HEK293 (cell line): ENCODE results near the gene CCDC85B.

Experiments used
- CTCF ChIA-PET: fragments of 350-600 bp; formaldehyde crosslinking; extraction: SDS; loops from one replicate; lab custom pipeline; 2021; ENCODE audit warnings: antibody characterized with exemption; lab: Yijun Ruan, JAX
- POLR2A ChIA-PET: fragments of 300-600 bp; formaldehyde crosslinking; extraction: SDS; loops from one replicate; lab custom pipeline; 2020; ENCODE audit warnings: antibody characterized with exemption, inconsistent platforms; lab: Yijun Ruan, JAX
- H3K27ac ChIP-seq: fragments of 200-500 bp; sonication (Bioruptor generic); 2 replicates; pipeline ENCODE4 v1.5.1; 2014; ENCODE audit warnings: low read depth, low read length, control low read depth, inconsistent platforms; ENCODE audit errors: extremely low read depth
- H3K36me3 ChIP-seq, 2 experiments: fragments of 200-500 bp in 1 of 2; sonication (Bioruptor generic) in 1 of 2; 1 replicate in 1 of 2; 2 replicates in 1 of 2; pipeline ENCODE4 v1.5.1; 2014 to 2017; ENCODE audit warnings: inconsistent platforms in 2 of 2, low read length in 2 of 2; ENCODE audit not compliant: control insufficient read depth in 2 of 2, insufficient read depth in 1 of 2
- H3K4me1 ChIP-seq: fragments of 200-500 bp; sonication (Bioruptor generic); 2 replicates; pipeline ENCODE4 v1.5.1; 2014; ENCODE audit warnings: mild to moderate bottlenecking, low read length, inconsistent platforms; ENCODE audit not compliant: control insufficient read depth, insufficient read depth
- H3K4me3 ChIP-seq: 2 replicates; pipeline ENCODE4 v1.5.1; 2011; ENCODE audit warnings: low read depth, mild to moderate bottlenecking, control low read depth, low read length, moderate library complexity
- H3K9me3 ChIP-seq: fragments of 200-500 bp; sonication (Bioruptor generic); 2 replicates; pipeline ENCODE4 v1.5.1; 2014; ENCODE audit warnings: low read depth, low read length, inconsistent platforms; ENCODE audit not compliant: control insufficient read depth, insufficient read depth
- BCL11A ChIP-seq: fragments of 450-650 bp; formaldehyde crosslinking; IDR thresholded peaks from 2 replicates; pipeline ENCODE4 v1.5.1; 2016; ENCODE audit warnings: low read depth, missing biosample characterization, missing genetic modification characterization
- GFI1B ChIP-seq: fragments of 450-650 bp; formaldehyde crosslinking; IDR thresholded peaks from 2 replicates; pipeline ENCODE4 v1.5.1; 2016; ENCODE audit warnings: missing biosample characterization, missing genetic modification characterization
- IKZF3 ChIP-seq: fragments of 450-650 bp; IDR thresholded peaks from 2 replicates; pipeline ENCODE4 v1.5.0; 2018; ENCODE audit warnings: missing biosample characterization, mild to moderate bottlenecking, missing genetic modification characterization, moderate library complexity
- KLF10 ChIP-seq: fragments of 450-650 bp; IDR thresholded peaks from 2 replicates; pipeline ENCODE4 v1.5.1; 2018; ENCODE audit warnings: missing biosample characterization, mild to moderate bottlenecking, missing genetic modification characterization
- ZFP37 ChIP-seq: fragments of 450-650 bp; formaldehyde crosslinking; IDR thresholded peaks from 2 replicates; pipeline ENCODE4 v1.5.1; 2016; ENCODE audit warnings: missing biosample characterization, missing genetic modification characterization
- ZNF146 ChIP-seq: fragments of 450-650 bp; formaldehyde crosslinking; IDR thresholded peaks from 2 replicates; pipeline ENCODE4 v1.5.1; 2016; ENCODE audit warnings: missing biosample characterization, missing genetic modification characterization
- ZNF202 ChIP-seq: fragments of 450-650 bp; formaldehyde crosslinking; IDR thresholded peaks from 2 replicates; pipeline ENCODE4 v1.5.1; 2016; ENCODE audit warnings: missing biosample characterization, missing genetic modification characterization, borderline replicate concordance
- ZNF239 ChIP-seq: fragments of 450-650 bp; formaldehyde crosslinking; IDR thresholded peaks from 2 replicates; pipeline ENCODE4 v1.5.1; 2016; ENCODE audit warnings: missing biosample characterization, missing genetic modification characterization
- ZNF24 ChIP-seq: fragments of 450-650 bp; formaldehyde crosslinking; IDR thresholded peaks from 2 replicates; pipeline ENCODE4 v1.5.1; 2016; ENCODE audit warnings: missing biosample characterization, missing genetic modification characterization
- ZNF248 ChIP-seq: fragments of 450-650 bp; formaldehyde crosslinking; IDR thresholded peaks from 2 replicates; pipeline ENCODE4 v1.5.1; 2017; ENCODE audit warnings: missing biosample characterization, missing genetic modification characterization
- ZNF394 ChIP-seq: fragments of 450-650 bp; formaldehyde crosslinking; IDR thresholded peaks from 2 replicates; pipeline ENCODE4 v1.5.1; 2016; ENCODE audit warnings: missing biosample characterization, missing genetic modification characterization, mild to moderate bottlenecking, moderate library complexity, borderline replicate concordance
- ZNF473 ChIP-seq: fragments of 450-650 bp; formaldehyde crosslinking; IDR thresholded peaks from 2 replicates; pipeline ENCODE4 v1.5.1; 2017; ENCODE audit warnings: missing biosample characterization, missing genetic modification characterization
- ZNF624 ChIP-seq: fragments of 450-650 bp; formaldehyde crosslinking; IDR thresholded peaks from 2 replicates; pipeline ENCODE4 v1.5.1; 2017; ENCODE audit warnings: missing biosample characterization, missing genetic modification characterization
- ZNF701 ChIP-seq: fragments of 450-650 bp; formaldehyde crosslinking; IDR thresholded peaks from 2 replicates; pipeline ENCODE4 v1.5.1; 2016; ENCODE audit warnings: missing biosample characterization, missing genetic modification characterization
- TF ChIP-seq, protein P1 (sequence below): fragments of 450-650 bp; formaldehyde crosslinking; IDR thresholded peaks from 2 replicates; pipeline ENCODE4 v1.5.1; 2016; ENCODE audit warnings: missing biosample characterization, missing genetic modification characterization
- TF ChIP-seq, protein P2 (sequence below): fragments of 450-650 bp; formaldehyde crosslinking; IDR thresholded peaks from 2 replicates; pipeline ENCODE4 v1.5.0; 2017; ENCODE audit warnings: missing biosample characterization, missing genetic modification characterization, borderline replicate concordance
- TF ChIP-seq, protein P3 (sequence below): fragments of 450-650 bp; formaldehyde crosslinking; conservative IDR thresholded peaks from 2 replicates; pipeline ENCODE4 v1.5.1; 2016; ENCODE audit warnings: low read depth, missing biosample characterization, missing genetic modification characterization
- TF ChIP-seq, protein P4 (sequence below): fragments of 450-650 bp; formaldehyde crosslinking; conservative IDR thresholded peaks from 2 replicates; pipeline ENCODE4 v1.5.1; 2016; ENCODE audit warnings: low read depth, missing biosample characterization, missing genetic modification characterization
- TF ChIP-seq, protein P5 (sequence below): fragments of 450-650 bp; formaldehyde crosslinking; optimal IDR thresholded peaks from 2 replicates; pipeline ENCODE3; 2016; ENCODE audit warnings: missing biosample characterization, mild to moderate bottlenecking, missing genetic modification characterization

Gene CCDC85B

DNA sequence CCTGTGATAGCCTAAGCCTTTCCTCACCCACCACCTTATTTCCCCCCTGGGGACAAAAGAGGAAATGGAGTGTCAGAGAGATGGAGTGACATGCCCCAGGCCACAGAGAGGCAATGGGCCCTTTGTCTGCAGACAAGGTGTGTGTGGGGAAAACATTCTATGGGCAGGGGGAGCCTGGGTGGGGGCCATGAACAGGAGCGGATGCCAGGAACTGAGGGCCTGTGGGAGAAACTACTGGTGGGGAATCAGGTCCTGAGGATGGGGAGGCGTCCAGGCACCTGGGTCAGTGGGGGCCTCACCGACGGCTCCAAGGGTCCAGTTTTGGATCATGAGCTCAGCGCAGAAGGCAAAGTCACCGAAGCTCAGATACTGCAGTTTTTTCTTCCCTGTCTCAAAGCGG, 5.2 kb upstream of the CCDC85B start:
- Histone ChIP-seq H3K4me1 (no peaks in the 10 kb centered on the region), H3K4me3 (no peak overlapping the region), H3K27ac (no peak overlapping the region), H3K36me3 (peaks cover 0 to 53% of the 10 kb centered on the region in 2 experiments; a peak in 2 of 3 replicates), H3K9me3 (no peaks in the 10 kb centered on the region)
- ChIA-PET CTCF (interaction anchor here (0.5 to 9.5 kb wide), 49 partner anchors 8 to 281 kb away, joined by 3 to 189 read pairs (median 5); partner anchors contain the start of genes CFL1, FOSL1, KAT5 and MUS81), POLR2A (interaction anchor here (0.6 to 2.3 kb wide), 12 partner anchors 11 to 251 kb away, joined by 3 to 13 read pairs (median 6); partner anchors contain the start of genes CFL1, KAT5, MUS81 and RNASEH2C)
- TF ChIP-seq ZFP37 (tag by site-specific recombination), result no peak
- no peak for TF ChIP-seq ZNF394 (tag by site-specific recombination)
- TF ChIP-seq, protein P1, sequence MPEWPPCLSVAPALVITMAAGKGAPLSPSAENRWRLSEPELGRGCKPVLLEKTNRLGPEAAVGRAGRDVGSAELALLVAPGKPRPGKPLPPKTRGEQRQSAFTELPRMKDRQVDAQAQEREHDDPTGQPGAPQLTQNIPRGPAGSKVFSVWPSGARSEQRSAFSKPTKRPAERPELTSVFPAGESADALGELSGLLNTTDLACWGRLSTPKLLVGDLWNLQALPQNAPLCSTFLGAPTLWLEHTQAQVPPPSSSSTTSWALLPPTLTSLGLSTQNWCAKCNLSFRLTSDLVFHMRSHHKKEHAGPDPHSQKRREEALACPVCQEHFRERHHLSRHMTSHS (tag by site-specific recombination), result no peak
- TF ChIP-seq ZNF146, result no peak
- TF ChIP-seq ZNF473 (tag by site-specific recombination), result no peak
- no peak for TF ChIP-seq GFI1B (tag by site-specific recombination)
- TF ChIP-seq ZNF239, result no peak
- TF ChIP-seq, protein P2, sequence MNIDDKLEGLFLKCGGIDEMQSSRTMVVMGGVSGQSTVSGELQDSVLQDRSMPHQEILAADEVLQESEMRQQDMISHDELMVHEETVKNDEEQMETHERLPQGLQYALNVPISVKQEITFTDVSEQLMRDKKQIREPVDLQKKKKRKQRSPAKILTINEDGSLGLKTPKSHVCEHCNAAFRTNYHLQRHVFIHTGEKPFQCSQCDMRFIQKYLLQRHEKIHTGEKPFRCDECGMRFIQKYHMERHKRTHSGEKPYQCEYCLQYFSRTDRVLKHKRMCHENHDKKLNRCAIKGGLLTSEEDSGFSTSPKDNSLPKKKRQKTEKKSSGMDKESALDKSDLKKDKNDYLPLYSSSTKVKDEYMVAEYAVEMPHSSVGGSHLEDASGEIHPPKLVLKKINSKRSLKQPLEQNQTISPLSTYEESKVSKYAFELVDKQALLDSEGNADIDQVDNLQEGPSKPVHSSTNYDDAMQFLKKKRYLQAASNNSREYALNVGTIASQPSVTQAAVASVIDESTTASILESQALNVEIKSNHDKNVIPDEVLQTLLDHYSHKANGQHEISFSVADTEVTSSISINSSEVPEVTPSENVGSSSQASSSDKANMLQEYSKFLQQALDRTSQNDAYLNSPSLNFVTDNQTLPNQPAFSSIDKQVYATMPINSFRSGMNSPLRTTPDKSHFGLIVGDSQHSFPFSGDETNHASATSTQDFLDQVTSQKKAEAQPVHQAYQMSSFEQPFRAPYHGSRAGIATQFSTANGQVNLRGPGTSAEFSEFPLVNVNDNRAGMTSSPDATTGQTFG, result no peak
- no peak for TF ChIP-seq ZNF24
- TF ChIP-seq IKZF3, result no peak
- no peak for TF ChIP-seq BCL11A (tag by site-specific recombination)
- TF ChIP-seq, protein P3, sequence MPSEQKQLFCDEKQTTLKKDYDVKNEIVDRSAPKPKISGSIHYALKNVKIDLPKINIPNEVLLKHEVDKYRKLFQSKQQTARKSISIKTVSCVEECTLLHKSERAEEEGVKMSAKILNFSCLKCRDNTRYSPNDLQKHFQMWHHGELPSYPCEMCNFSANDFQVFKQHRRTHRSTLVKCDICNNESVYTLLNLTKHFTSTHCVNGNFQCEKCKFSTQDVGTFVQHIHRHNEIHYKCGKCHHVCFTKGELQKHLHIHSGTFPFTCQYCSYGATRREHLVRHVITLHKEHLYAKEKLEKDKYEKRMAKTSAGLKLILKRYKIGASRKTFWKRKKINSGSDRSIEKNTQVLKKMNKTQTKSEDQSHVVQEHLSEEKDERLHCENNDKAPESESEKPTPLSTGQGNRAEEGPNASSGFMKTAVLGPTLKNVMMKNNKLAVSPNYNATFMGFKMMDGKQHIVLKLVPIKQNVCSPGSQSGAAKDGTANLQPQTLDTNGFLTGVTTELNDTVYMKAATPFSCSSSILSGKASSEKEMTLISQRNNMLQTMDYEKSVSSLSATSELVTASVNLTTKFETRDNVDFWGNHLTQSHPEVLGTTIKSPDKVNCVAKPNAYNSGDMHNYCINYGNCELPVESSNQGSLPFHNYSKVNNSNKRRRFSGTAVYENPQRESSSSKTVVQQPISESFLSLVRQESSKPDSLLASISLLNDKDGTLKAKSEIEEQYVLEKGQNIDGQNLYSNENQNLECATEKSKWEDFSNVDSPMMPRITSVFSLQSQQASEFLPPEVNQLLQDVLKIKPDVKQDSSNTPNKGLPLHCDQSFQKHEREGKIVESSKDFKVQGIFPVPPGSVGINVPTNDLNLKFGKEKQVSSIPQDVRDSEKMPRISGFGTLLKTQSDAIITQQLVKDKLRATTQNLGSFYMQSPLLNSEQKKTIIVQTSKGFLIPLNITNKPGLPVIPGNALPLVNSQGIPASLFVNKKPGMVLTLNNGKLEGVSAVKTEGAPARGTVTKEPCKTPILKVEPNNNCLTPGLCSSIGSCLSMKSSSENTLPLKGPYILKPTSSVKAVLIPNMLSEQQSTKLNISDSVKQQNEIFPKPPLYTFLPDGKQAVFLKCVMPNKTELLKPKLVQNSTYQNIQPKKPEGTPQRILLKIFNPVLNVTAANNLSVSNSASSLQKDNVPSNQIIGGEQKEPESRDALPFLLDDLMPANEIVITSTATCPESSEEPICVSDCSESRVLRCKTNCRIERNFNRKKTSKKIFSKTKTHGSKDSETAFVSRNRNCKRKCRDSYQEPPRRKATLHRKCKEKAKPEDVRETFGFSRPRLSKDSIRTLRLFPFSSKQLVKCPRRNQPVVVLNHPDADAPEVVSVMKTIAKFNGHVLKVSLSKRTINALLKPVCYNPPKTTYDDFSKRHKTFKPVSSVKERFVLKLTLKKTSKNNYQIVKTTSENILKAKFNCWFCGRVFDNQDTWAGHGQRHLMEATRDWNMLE (tag by site-specific recombination), result no peak

DNA sequence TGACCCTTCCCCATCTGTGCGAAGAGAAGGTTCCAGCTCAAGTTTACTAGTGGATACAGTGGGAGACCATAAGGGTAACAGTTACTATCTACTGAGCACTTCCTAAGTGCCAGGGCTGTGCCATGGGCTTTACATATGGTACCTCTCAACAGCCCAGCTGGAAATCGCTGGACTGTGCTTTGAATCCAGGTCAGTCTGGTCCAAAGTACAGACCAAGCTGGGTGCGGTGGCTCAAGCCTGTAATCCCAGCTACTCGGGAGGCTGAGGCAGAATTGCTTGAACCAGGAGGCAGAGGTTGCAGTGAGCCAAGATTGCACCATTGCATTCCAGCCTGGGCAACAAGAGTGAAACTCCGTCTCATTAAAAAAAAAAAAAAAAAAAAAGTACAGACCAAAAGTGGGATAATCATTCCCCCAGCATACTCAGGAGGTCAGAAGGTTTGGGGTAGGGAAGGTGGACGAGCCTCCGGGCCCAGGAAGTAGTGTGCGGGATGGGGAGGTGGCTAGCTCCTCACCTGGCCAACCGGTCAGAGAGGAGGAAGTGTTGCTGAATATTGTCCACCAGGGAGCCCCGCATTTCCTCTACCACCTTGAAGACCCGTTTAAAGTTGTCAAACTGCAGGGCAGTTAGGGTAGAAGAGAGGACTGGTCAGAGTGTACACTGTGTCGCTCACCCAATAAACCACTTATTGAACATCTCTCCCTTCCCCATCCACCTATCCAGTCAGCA, 4.5 kb upstream of the CCDC85B start:
- CTCF ChIA-PET, result interaction anchor here (0.6 to 9.5 kb wide), 34 partner anchors 9 to 271 kb away, joined by 3 to 189 read pairs (median 8); partner anchors contain the start of genes CFL1, FOSL1, KAT5 and MUS81
- TF ChIP-seq, protein P4, sequence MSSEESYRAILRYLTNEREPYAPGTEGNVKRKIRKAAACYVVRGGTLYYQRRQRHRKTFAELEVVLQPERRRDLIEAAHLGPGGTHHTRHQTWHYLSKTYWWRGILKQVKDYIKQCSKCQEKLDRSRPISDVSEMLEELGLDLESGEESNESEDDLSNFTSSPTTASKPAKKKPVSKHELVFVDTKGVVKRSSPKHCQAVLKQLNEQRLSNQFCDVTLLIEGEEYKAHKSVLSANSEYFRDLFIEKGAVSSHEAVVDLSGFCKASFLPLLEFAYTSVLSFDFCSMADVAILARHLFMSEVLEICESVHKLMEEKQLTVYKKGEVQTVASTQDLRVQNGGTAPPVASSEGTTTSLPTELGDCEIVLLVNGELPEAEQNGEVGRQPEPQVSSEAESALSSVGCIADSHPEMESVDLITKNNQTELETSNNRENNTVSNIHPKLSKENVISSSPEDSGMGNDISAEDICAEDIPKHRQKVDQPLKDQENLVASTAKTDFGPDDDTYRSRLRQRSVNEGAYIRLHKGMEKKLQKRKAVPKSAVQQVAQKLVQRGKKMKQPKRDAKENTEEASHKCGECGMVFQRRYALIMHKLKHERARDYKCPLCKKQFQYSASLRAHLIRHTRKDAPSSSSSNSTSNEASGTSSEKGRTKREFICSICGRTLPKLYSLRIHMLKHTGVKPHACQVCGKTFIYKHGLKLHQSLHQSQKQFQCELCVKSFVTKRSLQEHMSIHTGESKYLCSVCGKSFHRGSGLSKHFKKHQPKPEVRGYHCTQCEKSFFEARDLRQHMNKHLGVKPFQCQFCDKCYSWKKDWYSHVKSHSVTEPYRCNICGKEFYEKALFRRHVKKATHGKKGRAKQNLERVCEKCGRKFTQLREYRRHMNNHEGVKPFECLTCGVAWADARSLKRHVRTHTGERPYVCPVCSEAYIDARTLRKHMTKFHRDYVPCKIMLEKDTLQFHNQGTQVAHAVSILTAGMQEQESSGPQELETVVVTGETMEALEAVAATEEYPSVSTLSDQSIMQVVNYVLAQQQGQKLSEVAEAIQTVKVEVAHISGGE (tag by site-specific recombination), result no peak
- TF ChIP-seq, protein P5, sequence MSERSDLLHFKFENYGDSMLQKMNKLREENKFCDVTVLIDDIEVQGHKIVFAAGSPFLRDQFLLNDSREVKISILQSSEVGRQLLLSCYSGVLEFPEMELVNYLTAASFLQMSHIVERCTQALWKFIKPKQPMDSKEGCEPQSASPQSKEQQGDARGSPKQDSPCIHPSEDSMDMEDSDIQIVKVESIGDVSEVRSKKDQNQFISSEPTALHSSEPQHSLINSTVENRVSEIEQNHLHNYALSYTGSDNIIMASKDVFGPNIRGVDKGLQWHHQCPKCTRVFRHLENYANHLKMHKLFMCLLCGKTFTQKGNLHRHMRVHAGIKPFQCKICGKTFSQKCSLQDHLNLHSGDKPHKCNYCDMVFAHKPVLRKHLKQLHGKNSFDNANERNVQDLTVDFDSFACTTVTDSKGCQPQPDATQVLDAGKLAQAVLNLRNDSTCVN (tag by site-specific recombination), result no peak
- no peak for TF ChIP-seq ZNF701 (tag by site-specific recombination)
- TF ChIP-seq KLF10 (tag by site-specific recombination), result no peak
- TF ChIP-seq ZNF202 (tag by site-specific recombination), result no peak
- no peak for TF ChIP-seq ZNF624 (tag by site-specific recombination)
- 0 out of 2 replicates have a peak, but pooled peaks have one; percentile 71 for TF ChIP-seq ZNF248 (tag by site-specific recombination)
- TF ChIP-seq, all 188 proteins: peak for 1
- Histone ChIP-seq H3K27ac (no peak overlapping the region), H3K9me3 (no peaks in the 10 kb centered on the region), H3K4me1 (no peaks in the 10 kb centered on the region), H3K36me3 (peaks cover 0 to 53% of the 10 kb centered on the region in 2 experiments; a peak in 2 of 3 replicates), H3K4me3 (no peak overlapping the region)
- POLR2A ChIA-PET, result interaction anchor here (2.0 to 6.1 kb wide), 4 partner anchors 26 to 166 kb away, joined by 5 to 121 read pairs (median 12); partner anchors contain the start of genes CFL1, MUS81 and RNASEH2C
